GM23338 (cell line): Measurements from ENCODE around the gene ATR. TPM values are rescaled to one million over a fixed set of nuclear protein-coding genes. Genes with fewer than 3 reads are reported as not detected.
"Not testable (repeated sequence)": the region's sequence is repeated elsewhere in the genome, so short reads cannot be mapped to it uniquely, and the experiment has no call there.

Experiments used
- ATAC-seq: fragments of 200-7000 bp; cut with Tn5 transposase; 3 replicates; pipeline ENCODE4 v1.9.1; 2020
- DNase-seq: peaks from one replicate; pipeline ENCODE4 v3.0.0-alpha.2; 2015; ENCODE audit warnings: low spot score
- H2AFZ ChIP-seq: fragments of 200-600 bp; sonication (generic); 2 replicates; pipeline ENCODE4 v1.8.0; 2016; ENCODE audit warnings: antibody characterized with exemption, mild to moderate bottlenecking, moderate library complexity
- H3F3A ChIP-seq: fragments of 200-600 bp; sonication (generic); replicated peaks from 2 replicates; pipeline ENCODE4 v1.8.0; 2017; ENCODE audit warnings: antibody characterized with exemption, mixed run types, low read depth
- H3K27ac ChIP-seq: fragments of 200-600 bp; sonication (generic); 2 replicates; pipeline ENCODE4 v1.6.1; 2016; ENCODE audit warnings: low read depth
- H3K27me3 ChIP-seq: fragments of 200-600 bp; sonication (generic); 2 replicates; pipeline ENCODE4 v1.8.0; 2016; ENCODE audit warnings: mild to moderate bottlenecking, mixed run types, moderate library complexity; ENCODE audit not compliant: insufficient read depth
- H3K36me3 ChIP-seq: fragments of 200-600 bp; sonication (generic); 2 replicates; pipeline ENCODE4 v1.8.0; 2016; ENCODE audit warnings: mild to moderate bottlenecking; ENCODE audit not compliant: insufficient read depth
- H3K4me1 ChIP-seq: fragments of 200-600 bp; sonication (generic); 2 replicates; pipeline ENCODE4 v1.8.0; 2016; ENCODE audit warnings: mild to moderate bottlenecking, moderate library complexity; ENCODE audit not compliant: insufficient read depth
- H3K4me2 ChIP-seq: fragments of 200-600 bp; sonication (generic); 2 replicates; pipeline ENCODE4 v1.7.1; 2017; ENCODE audit warnings: mixed run types
- H3K4me3 ChIP-seq: fragments of 200-600 bp; sonication (generic); 2 replicates; pipeline ENCODE4 v1.6.1; 2016; ENCODE audit warnings: mixed run types
- H3K79me2 ChIP-seq: fragments of 200-600 bp; sonication (generic); replicated peaks from 2 replicates; pipeline ENCODE4 v1.8.0; 2017; ENCODE audit warnings: mild to moderate bottlenecking; ENCODE audit not compliant: insufficient read depth
- H3K9me2 ChIP-seq: fragments of 200-600 bp; sonication (generic); 2 replicates; pipeline ENCODE4 v1.8.0; 2017; ENCODE audit not compliant: insufficient read depth
- H4K20me1 ChIP-seq: fragments of 200-600 bp; sonication (generic); replicated peaks from 2 replicates; pipeline ENCODE4 v1.8.0; 2017; ENCODE audit warnings: mild to moderate bottlenecking; ENCODE audit not compliant: insufficient read depth
- H3K27ac Mint-ChIP-seq: 2 replicates; pipeline ENCODE4 v1.8.0; 2020; ENCODE audit warnings: inconsistent platforms, mild to moderate bottlenecking, moderate library complexity, mixed read lengths
- H3K27me3 Mint-ChIP-seq: 3 replicates; pipeline ENCODE4 v1.8.0; 2022; ENCODE audit warnings: low read depth, mild to moderate bottlenecking, moderate library complexity, mixed read lengths, inconsistent platforms; ENCODE audit not compliant: insufficient read depth, poor library complexity
- H3K36me3 Mint-ChIP-seq: 3 replicates; pipeline ENCODE4 v1.8.0; 2021; ENCODE audit warnings: low read depth, mild to moderate bottlenecking, inconsistent platforms, moderate library complexity, mixed read lengths
- H3K4me1 Mint-ChIP-seq: 3 replicates; pipeline ENCODE4 v1.8.0; 2020; ENCODE audit warnings: mild to moderate bottlenecking, inconsistent platforms, mixed read lengths
- H3K4me3 Mint-ChIP-seq: 3 replicates; pipeline ENCODE4 v1.8.0; 2021; ENCODE audit warnings: moderate library complexity, mild to moderate bottlenecking, inconsistent platforms, mixed read lengths
- H3K9me3 Mint-ChIP-seq: 3 replicates; pipeline ENCODE4 v1.8.0; 2020; ENCODE audit warnings: moderate library complexity, mild to moderate bottlenecking, inconsistent platforms, mixed read lengths
- CREB1 ChIP-seq: fragments of 250-450 bp; sonication (Bioruptor Pico); IDR thresholded peaks from 2 replicates; pipeline ENCODE4 v1.5.0; 2020; ENCODE audit warnings: low read depth, mild to moderate bottlenecking, moderate library complexity
- EZH2 ChIP-seq: fragments of 200-600 bp; sonication (generic); IDR thresholded peaks from one replicate; pipeline ENCODE4 v1.8.0; 2017; ENCODE audit warnings: antibody characterized with exemption, mild to moderate bottlenecking, low read depth; ENCODE audit not compliant: unreplicated experiment
- NANOG ChIP-seq: IDR thresholded peaks from 2 replicates; pipeline ENCODE4 v1.6.1; 2016; ENCODE audit warnings: antibody characterized with exemption, borderline replicate concordance
- ZNF462 ChIP-seq: fragments of 250-450 bp; sonication (Bioruptor Pico); IDR thresholded peaks from 2 replicates; pipeline ENCODE4 v1.5.0; 2020; ENCODE audit warnings: mild to moderate bottlenecking, moderate library complexity
- polyA plus RNA-seq: library from polyadenylated mRNA; unstranded; fragments of >200 nt; fragmentation: Nextera tagmentation; extraction: Ambion mirVana; gene quantifications from 2 replicates; pipeline ENCODE4 v1.2.1, GENCODE V29; 2016
- total RNA-seq: library from RNA; depleted of rRNA; stranded (reverse); fragments of >200 nt; shearing (Covaris generic); gene quantifications from 2 replicates; pipeline ENCODE4 v1.2.3, GENCODE V29; 2014

ATR gene
- total and polyA plus RNA-seq, 2 experiments from 2014 or later, result 29.7 to 39.1 TPM

- not testable (repeated sequence) for H3K4me1 ChIP-seq, H3K36me3 ChIP-seq, H3K27ac Mint-ChIP-seq, H3K4me3 ChIP-seq, H3K27me3 Mint-ChIP-seq, H4K20me1 ChIP-seq, H3K9me3 Mint-ChIP-seq, H3F3A ChIP-seq, H3K27ac ChIP-seq, DNase-seq, H3K4me2 ChIP-seq, ATAC-seq, H2AFZ ChIP-seq, H3K4me3 Mint-ChIP-seq, H3K9me2 ChIP-seq, H3K4me1 Mint-ChIP-seq, H3K27me3 ChIP-seq
- H3K36me3 Mint-ChIP-seq, result peaks cover 11% of the 10 kb centered on the region
- peaks cover 72% of the 10 kb centered on the region for H3K79me2 ChIP-seq
Observed at GRCh38 chr3:142443060-142443459, 135.5 kb downstream of the ATR start.

DNA sequence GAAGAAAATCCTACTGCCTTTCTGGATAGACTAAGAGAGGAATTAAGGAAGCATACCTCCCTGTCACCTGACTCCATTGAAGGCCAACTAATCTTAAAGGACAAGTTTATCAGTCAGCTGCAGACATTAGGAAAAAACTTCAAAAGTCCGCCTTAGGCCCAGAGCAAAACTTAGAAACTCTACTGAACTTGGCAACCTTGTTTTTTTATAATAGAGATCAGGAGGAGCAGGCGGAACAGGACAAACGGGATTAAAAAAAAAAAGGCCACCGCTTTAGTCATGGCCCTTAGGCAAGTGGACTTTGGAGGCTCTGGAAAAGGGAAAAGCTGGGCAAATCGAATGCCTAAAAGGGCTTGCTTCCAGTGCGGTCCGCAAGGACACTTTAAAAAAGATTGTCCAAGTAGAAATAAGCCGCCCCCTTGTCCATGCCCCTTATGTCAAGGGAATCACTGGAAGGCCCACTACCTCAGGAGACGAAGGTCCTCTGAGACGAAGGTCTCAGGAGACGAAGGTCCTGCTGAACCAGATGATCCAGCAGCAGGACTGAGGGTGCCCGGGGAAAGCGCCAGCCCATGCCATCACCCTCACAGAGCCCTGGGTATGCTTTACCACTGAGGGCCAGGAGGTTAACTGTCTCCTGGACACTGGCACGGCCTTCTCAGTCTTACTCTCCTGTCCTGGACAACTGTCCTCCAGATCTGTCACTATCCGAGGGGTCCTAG, 138.9 kb downstream of the ATR start:
- not testable (repeated sequence) for H3K4me3 ChIP-seq, ATAC-seq, H3K4me3 Mint-ChIP-seq, H3K4me1 Mint-ChIP-seq, H3K9me2 ChIP-seq, H3K27ac Mint-ChIP-seq, H3F3A ChIP-seq, H2AFZ ChIP-seq, H3K27me3 ChIP-seq, H3K27me3 Mint-ChIP-seq, H3K36me3 ChIP-seq, DNase-seq, H4K20me1 ChIP-seq, H3K4me1 ChIP-seq, H3K9me3 Mint-ChIP-seq, H3K27ac ChIP-seq, H3K4me2 ChIP-seq
- peaks cover 71% of the 10 kb centered on the region for H3K79me2 ChIP-seq
- H3K36me3 Mint-ChIP-seq, result peaks cover 16% of the 10 kb centered on the region

GRCh38 chr3:142438096-142438495, 140.4 kb downstream of the ATR start:
- H3K27ac ChIP-seq, H3K4me3 ChIP-seq, ATAC-seq, H3K4me1 ChIP-seq, H3K36me3 ChIP-seq, H3K27ac Mint-ChIP-seq, DNase-seq, H3K4me1 Mint-ChIP-seq, H2AFZ ChIP-seq, H3K4me3 Mint-ChIP-seq, H3K36me3 Mint-ChIP-seq, H3K9me3 Mint-ChIP-seq, H3K4me2 ChIP-seq, H3K27me3 Mint-ChIP-seq, H3F3A ChIP-seq, H3K9me2 ChIP-seq, H3K27me3 ChIP-seq, H4K20me1 ChIP-seq: not testable (repeated sequence)
- peaks cover 56% of the 10 kb centered on the region for H3K79me2 ChIP-seq

DNA sequence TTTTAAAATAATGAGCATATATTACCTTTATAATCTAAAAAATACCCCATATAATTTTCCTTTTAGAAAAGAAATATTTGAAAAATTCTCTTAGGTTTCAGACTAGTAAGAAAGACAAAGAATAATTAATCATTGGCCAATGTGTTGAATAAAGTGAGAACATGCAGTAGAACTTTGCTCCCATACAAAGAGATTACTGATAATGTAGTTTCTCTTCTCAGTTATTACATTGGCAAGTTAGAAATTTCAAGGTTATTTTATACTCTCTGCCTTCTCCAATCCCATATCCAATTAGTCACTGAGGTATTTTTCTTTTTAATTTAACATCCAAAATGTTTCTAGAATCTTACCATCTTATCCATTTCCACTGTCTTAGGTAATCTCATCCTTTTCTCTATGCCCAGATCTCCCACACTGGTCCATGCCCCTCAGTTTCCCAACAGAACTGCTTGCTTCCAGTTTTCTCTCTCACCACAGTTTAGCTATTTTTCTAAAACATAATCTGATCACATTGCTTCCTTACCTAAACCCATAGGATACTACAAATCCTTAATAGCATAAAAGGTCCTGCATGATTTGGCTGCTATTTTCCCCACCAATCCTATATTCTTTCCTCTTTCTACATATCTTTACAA, 141.5 kb downstream of the ATR start:
- H3K27ac ChIP-seq, result no peak overlapping the region
- H3K36me3 Mint-ChIP-seq, result peaks cover 5% of the 10 kb centered on the region; the same call in 2 of the 3 replicates
- DNase-seq, result no peak
- H2AFZ ChIP-seq, result no peak overlapping the region
- H3K27me3 ChIP-seq, result no peaks in the 10 kb centered on the region
- peaks cover 2% of the 10 kb centered on the region; the same call in 1 of the 2 replicates for H4K20me1 ChIP-seq
- no peak overlapping the region for H3K27ac Mint-ChIP-seq
- H3K27me3 Mint-ChIP-seq, result no peaks in the 10 kb centered on the region
- H3K79me2 ChIP-seq, result peaks cover 46% of the 10 kb centered on the region
- H3K9me3 Mint-ChIP-seq, result no peaks in the 10 kb centered on the region
- no peak overlapping the region for H3K4me3 ChIP-seq
- no peaks in the 10 kb centered on the region for H3K9me2 ChIP-seq
- ATAC-seq, result no peak
- no peak overlapping the region for H3K4me2 ChIP-seq
- H3K4me3 Mint-ChIP-seq, result no peak overlapping the region
- H3K4me1 ChIP-seq, result no peaks in the 10 kb centered on the region
- H3K36me3 ChIP-seq, result no peaks in the 10 kb centered on the region
- no peaks in the 10 kb centered on the region for H3F3A ChIP-seq
- H3K4me1 Mint-ChIP-seq, result peaks cover 2% of the 10 kb centered on the region; the same call in 1 of the 3 replicates
- TF ChIP-seq EZH2 (no peak), ZNF462 (CRISPR knock-in tag) (no peak), NANOG (no peak), CREB1 (CRISPR knock-in tag) (no peak)
